ENCODE data around the gene LMO7.

LMO7 gene

GRCh38 chr13:75877071-75877470, 240.9 kb downstream of the LMO7 start:
- DNase-seq (ENCODE audit: low read depth), result no peak
- H3K4me3 ChIP-seq (ENCODE audit: low read depth, low read length), result no peak overlapping the region
- TF ChIP-seq, protein P1, sequence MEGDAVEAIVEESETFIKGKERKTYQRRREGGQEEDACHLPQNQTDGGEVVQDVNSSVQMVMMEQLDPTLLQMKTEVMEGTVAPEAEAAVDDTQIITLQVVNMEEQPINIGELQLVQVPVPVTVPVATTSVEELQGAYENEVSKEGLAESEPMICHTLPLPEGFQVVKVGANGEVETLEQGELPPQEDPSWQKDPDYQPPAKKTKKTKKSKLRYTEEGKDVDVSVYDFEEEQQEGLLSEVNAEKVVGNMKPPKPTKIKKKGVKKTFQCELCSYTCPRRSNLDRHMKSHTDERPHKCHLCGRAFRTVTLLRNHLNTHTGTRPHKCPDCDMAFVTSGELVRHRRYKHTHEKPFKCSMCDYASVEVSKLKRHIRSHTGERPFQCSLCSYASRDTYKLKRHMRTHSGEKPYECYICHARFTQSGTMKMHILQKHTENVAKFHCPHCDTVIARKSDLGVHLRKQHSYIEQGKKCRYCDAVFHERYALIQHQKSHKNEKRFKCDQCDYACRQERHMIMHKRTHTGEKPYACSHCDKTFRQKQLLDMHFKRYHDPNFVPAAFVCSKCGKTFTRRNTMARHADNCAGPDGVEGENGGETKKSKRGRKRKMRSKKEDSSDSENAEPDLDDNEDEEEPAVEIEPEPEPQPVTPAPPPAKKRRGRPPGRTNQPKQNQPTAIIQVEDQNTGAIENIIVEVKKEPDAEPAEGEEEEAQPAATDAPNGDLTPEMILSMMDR (IDR thresholded peaks at IDR 0.05; ENCODE audit: insufficient read depth, low read depth, low read length, missing control alignments), result no peak

DNA sequence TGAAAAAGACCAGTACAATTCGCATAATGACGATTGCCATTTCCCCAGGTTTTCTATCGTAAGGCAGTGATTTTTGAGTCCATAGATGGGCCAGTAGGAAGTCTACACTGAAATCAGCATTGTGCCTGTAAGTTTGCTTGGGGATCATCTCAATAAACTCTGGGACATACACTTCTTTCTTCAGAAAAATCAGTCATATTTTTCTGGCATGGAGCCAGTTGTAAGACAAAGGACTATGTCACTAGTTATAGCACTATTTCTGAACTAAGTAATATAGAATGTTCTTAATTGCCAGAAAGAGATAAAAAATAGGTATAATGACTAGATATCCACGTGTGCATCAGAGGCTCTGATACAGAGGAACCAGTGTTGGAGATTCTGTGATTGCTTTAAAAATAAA, 243.5 kb downstream of the LMO7 start:
- TF ChIP-seq, protein P1 (IDR thresholded peaks at IDR 0.05; ENCODE audit: insufficient read depth, low read depth, low read length, missing control alignments), result no peak
- no peak for DNase-seq (ENCODE audit: low read depth)
- no peak overlapping the region for H3K4me3 ChIP-seq (ENCODE audit: low read depth, low read length)

- H3K4me3 ChIP-seq (ENCODE audit: low read depth, low read length), result no peak overlapping the region
These were observed 245.1 kb downstream of the LMO7 start for GRCh38 chr13:75881109-75881775.

GRCh38 chr13:75882261-75882660, 246.1 kb downstream of the LMO7 start:
- no peak overlapping the region for H3K4me3 ChIP-seq (ENCODE audit: low read depth, low read length)
- TF ChIP-seq, protein P1 (IDR thresholded peaks at IDR 0.05; ENCODE audit: insufficient read depth, low read depth, low read length, missing control alignments), result no peak
- DNase-seq (ENCODE audit: low read depth), result no peak

More at GRCh38 chr13:75881109-75881775, 245.1 kb downstream of the LMO7 start:
- DNase-seq (ENCODE audit: low read depth), result no peak
- TF ChIP-seq, protein P1 (IDR thresholded peaks at IDR 0.05; ENCODE audit: insufficient read depth, low read depth, low read length, missing control alignments), result no peak

- TF ChIP-seq, protein P1 (IDR thresholded peaks at IDR 0.05; ENCODE audit: insufficient read depth, low read depth, low read length, missing control alignments), result no peak
- no peak overlapping the region for H3K4me3 ChIP-seq (ENCODE audit: low read depth, low read length)
- no peak for DNase-seq (ENCODE audit: low read depth)
These were observed 253.3 kb downstream of the LMO7 start for GRCh38 chr13:75889427-75889826.

GRCh38 chr13:75895168-75895567, 259.0 kb downstream of the LMO7 start:
- H3K4me3 ChIP-seq (ENCODE audit: low read depth, low read length), result no peak overlapping the region

More at GRCh38 chr13:75895168-75895567, 259.0 kb downstream of the LMO7 start:
- TF ChIP-seq, protein P1 (IDR thresholded peaks at IDR 0.05; ENCODE audit: insufficient read depth, low read depth, low read length, missing control alignments), result no peak
- no peak for DNase-seq (ENCODE audit: low read depth)

Measured in GM12865 (cell line).